GM12875 (cell line): ENCODE data around the gene FGF6.

Experiments
- H3K4me3 ChIP-seq: one replicate; pipeline ENCODE4 v1.5.1; 2011; ENCODE audit warnings: low read depth, low read length, control low read depth
- TF ChIP-seq, protein P1 (sequence below): IDR thresholded peaks from 2 replicates; pipeline ENCODE4 v1.5.1; 2011; ENCODE audit warnings: low read depth, mild to moderate bottlenecking, control low read depth, inconsistent platforms, low read length, moderate library complexity, borderline replicate concordance; ENCODE audit not compliant: insufficient read depth

The FGF6 gene

DNA sequence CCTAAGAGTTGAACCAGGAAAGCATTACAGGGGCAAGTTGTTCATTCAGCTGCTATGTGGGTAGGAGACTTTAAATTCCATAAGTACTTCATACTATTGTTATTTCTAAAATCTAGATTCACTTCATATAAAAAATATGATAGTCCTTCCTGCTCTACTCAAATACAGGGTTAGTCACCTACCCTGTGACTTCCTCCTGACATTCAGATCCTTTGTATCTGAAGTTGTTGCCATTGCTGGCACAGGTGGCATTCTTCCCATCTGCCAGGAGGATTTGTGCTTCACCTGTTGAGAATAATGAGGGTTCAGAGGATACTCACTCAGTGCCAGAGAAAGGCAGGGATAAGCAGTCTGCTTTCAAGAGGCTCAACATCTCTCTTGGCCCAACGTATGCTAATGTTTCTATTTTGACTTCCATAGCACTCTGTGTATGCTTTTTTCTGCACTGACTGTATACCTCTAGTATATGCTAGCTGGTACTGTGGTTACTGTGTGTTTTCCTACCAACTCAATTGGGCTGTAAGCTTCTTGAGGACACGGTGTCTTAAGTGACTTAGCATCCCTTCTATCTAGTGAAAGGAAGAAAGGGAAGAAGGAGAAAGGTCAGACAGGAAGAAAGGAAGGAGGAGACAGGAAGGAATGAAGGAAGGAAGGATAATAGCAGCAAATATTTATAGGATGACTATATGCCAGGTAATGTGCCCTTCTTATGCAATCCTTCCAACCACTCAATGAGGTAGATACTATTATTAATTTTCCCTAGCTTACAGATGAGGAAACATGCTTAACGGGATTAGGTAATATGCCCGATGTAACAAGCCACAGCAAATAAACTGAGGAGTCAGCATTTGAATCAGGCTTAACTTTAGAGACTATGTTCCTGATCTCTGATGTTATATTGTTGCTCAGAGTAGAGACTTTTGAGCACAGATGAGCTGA is 38.5 kb upstream of the FGF6 start:
- TF ChIP-seq, protein P1, sequence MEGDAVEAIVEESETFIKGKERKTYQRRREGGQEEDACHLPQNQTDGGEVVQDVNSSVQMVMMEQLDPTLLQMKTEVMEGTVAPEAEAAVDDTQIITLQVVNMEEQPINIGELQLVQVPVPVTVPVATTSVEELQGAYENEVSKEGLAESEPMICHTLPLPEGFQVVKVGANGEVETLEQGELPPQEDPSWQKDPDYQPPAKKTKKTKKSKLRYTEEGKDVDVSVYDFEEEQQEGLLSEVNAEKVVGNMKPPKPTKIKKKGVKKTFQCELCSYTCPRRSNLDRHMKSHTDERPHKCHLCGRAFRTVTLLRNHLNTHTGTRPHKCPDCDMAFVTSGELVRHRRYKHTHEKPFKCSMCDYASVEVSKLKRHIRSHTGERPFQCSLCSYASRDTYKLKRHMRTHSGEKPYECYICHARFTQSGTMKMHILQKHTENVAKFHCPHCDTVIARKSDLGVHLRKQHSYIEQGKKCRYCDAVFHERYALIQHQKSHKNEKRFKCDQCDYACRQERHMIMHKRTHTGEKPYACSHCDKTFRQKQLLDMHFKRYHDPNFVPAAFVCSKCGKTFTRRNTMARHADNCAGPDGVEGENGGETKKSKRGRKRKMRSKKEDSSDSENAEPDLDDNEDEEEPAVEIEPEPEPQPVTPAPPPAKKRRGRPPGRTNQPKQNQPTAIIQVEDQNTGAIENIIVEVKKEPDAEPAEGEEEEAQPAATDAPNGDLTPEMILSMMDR, result no peak
- H3K4me3 ChIP-seq, result no peak overlapping the region

DNA sequence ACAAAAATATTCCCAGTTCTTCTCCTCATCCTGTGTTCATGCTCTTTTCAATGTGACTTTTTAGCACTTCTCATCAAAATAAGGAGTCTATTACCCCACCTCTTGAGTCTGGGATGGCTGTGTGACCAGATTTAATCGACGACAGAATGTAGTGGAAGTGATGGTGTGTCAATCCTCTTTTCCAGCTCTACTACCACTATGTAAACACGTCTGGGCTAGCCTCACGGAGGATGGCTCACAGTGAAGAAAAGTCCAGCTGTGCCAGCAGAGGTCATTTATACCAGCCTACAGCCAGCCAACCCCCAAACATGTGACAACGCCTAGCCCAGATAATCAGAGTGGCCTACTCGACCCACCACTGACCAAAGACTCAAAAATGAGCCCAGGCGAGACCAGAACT is 37.3 kb upstream of the FGF6 start:
- H3K4me3 ChIP-seq, result no peak overlapping the region
- TF ChIP-seq, protein P1, result no peak

DNA sequence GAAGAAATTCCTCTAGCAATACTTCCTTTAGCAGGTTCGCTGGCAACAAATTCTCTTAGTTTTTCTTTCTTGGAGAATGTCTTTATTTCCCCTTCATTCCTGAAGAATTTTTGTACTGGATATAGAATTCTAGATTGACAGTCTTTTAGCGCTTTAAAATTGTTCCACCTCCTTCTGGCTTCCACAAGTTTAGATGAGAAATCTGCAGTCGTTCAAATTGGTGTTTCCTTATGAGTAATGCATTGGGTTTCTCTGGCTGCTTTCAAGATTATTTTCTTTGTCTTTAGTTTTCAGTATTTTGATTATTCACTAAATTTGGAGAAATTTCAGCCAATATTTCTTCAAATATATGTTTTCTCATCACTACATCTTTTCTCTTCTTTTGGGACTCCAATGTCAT is 33.3 kb upstream of the FGF6 start:
- TF ChIP-seq, protein P1, result no peak

DNA sequence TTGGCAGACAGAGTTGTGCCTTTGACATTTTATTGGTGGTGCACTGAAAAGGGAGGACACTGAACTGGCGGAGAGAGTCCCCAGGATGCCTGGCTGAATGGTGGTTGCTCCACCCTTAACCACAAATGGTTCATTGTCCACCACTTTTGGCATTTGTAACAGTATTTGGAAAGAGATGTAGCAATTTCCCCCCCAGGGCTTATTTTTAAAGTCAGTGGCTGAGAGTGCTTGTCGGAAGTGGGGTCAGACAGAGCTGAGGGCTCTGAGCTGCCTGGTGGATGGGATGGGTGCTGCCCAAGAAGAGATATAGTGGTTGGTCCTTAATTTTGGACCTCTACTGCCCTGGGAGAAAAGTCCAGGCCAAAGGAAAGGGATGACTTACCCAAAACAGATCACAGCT is 31.5 kb upstream of the FGF6 start:
- TF ChIP-seq, protein P1, result no peak
- H3K4me3 ChIP-seq, result no peak overlapping the region

More for the DNA sequence above, 33.3 kb upstream of the FGF6 start:
- H3K4me3 ChIP-seq, result no peak overlapping the region

DNA sequence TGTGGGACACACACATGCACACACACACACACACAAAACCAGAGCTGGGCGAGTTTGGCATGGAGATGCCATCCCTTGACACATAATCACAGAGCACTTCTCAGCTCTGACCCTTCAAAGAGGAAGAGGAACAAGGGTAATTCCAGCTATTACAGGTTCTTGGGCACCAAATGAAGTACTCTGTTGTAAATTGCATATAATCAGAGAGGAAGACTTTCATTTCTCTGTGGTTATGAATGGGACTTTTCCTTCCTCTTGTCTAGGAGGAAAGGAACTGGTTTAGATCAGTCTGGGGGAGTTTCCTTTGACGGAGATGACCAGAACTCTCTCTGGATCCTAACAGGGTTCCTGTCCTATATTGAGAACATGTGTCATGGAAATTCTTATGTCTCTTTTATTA is 26.4 kb upstream of the FGF6 start:
- H3K4me3 ChIP-seq, result no peak overlapping the region
- TF ChIP-seq, protein P1, result no peak

DNA sequence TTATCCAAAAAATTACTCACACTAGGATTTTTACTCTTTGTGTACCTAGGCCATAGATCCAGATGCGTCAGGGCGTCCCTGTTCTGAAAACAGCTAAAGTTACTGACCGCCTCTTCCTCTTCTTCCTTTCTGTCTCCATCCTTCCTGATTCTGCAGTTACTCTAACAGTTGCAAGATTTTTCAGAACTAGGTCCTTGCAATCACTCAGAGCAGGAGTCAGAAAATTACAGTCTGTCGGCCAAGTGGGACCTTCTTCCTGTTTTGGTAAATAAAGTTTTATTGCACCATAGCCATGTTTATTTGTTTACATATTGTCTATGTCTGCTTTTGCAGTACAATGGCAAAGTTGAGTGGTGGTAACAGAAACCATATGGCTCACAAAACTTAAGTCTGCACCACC is 25.6 kb upstream of the FGF6 start:
- TF ChIP-seq, protein P1, result no peak

DNA sequence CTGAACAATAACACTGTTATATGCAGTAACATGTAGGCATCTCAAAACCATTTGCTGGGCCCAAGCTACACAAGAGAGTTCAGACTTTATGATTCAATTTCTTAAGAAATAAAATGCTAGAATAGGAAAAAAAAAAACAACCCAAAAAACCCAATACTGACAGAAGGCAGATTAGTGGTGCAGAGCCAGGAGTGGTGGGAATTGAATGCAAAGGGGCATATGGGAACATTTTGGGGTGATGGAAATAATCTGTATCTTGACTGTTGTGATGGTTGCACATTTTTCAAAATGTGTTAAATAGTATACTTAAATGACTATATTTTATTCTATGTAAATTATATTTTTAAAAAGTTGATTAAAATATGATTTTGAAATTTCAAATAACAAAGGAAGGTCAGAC is 23.4 kb upstream of the FGF6 start:
- no peak overlapping the region for H3K4me3 ChIP-seq
- TF ChIP-seq, protein P1, result no peak

More for the DNA sequence above, 25.6 kb upstream of the FGF6 start:
- no peak overlapping the region for H3K4me3 ChIP-seq
